Measurements from ENCODE around the gene CACNA2D4. TPM values are rescaled to one million over a fixed set of nuclear protein-coding genes. Genes with fewer than 3 reads are reported as not detected.

CACNA2D4 gene
- total and polyA plus RNA-seq, 2 of the 13 experiments (the other 11 are each of a cell fraction or from before 2014, with no cell fraction given), result 14.2 to 136 TPM

DNA sequence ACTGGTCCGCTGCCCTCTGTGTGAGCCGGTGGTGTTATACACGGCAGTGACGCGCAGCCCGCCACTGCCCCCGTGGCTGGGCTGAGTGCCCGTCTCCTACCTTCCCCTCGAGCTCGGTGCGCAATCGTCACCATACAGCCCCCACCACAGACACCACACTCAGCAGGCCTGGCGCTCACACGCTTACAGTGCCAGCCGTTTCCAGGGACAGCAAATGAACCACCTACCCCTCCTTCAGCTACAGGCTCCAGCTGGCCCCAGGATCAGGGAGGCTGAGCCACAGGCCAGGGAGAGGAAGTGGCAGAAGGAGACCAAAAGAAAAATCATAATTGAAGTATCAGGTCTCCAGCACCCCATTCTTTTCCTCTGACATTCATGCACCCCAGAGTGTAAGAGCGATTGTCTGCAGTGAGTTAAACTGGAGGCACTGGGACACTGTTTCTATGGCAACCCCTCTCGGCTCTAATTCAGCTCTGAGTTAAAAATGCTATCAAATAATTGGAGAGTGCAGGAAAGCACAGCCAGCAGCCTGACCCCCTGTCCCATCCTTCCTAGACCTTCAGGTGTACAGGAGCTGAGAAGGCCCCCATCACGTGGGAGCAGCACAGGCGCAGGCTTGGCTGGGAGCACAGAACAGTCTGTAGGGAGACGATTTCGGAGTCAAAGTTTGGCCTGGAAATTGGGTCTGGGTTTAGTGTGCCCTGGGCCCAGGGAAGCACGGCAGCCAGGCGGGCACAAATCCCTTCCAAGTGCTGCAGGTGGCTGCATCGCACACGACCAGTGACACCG is 80.1 kb downstream of the CACNA2D4 start (continued):
- TF ChIP-seq NFKB2 (CRISPR knock-in tag; IDR thresholded peaks at IDR 0.05; ENCODE audit: borderline replicate concordance), result no peak
- 0 out of 2 replicates have a peak, but pooled peaks have one; percentile 10 for TF ChIP-seq KDM5B (CRISPR knock-in tag; IDR thresholded peaks at IDR 0.05; ENCODE audit: borderline replicate concordance)
- TF ChIP-seq MTERF4 (CRISPR knock-in tag; IDR thresholded peaks at IDR 0.05), result 0 out of 2 replicates have a peak, but pooled peaks have one; percentile 43
- TF ChIP-seq HNRNPLL (IDR thresholded peaks at IDR 0.05; ENCODE audit: low read depth, low read length, poor library complexity, severe bottlenecking), result no peak
- 0 out of 2 replicates have a peak, but pooled peaks have one; percentile 7 for TF ChIP-seq PHF21A (CRISPR knock-in tag; IDR thresholded peaks at IDR 0.05)
- TF ChIP-seq ATM (IDR thresholded peaks at IDR 0.05; ENCODE audit: borderline replicate concordance), result no peak
- TF ChIP-seq CCDC6 (CRISPR knock-in tag; IDR thresholded peaks at IDR 0.05), result no peak
- TF ChIP-seq, protein P1, sequence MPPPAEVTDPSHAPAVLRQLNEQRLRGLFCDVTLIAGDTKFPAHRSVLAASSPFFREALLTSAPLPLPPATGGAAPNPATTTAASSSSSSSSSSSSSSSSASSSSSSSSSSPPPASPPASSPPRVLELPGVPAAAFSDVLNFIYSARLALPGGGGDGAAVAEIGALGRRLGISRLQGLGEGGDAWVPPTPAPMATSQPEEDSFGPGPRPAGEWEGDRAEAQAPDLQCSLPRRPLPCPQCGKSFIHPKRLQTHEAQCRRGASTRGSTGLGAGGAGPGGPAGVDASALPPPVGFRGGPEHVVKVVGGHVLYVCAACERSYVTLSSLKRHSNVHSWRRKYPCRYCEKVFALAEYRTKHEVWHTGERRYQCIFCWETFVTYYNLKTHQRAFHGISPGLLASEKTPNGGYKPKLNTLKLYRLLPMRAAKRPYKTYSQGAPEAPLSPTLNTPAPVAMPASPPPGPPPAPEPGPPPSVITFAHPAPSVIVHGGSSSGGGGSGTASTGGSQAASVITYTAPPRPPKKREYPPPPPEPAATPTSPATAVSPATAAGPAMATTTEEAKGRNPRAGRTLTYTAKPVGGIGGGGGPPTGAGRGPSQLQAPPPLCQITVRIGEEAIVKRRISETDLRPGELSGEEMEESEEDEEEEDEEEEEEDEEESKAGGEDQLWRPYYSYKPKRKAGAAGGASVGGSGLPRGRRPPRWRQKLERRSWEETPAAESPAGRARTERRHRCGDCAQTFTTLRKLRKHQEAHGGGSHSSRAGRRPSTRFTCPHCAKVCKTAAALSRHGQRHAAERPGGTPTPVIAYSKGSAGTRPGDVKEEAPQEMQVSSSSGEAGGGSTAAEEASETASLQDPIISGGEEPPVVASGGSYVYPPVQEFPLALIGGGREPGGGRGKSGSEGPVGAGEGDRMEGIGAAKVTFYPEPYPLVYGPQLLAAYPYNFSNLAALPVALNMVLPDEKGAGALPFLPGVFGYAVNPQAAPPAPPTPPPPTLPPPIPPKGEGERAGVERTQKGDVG (CRISPR knock-in tag; IDR thresholded peaks at IDR 0.05; ENCODE audit: borderline replicate concordance), result no peak
- no peak for TF ChIP-seq NONO (IDR thresholded peaks at IDR 0.05)
- no peak for TF ChIP-seq NONO (CRISPR knock-in tag; conservative IDR thresholded peaks at IDR 0.05)
- no peak for TF ChIP-seq NFIB (CRISPR knock-in tag; IDR thresholded peaks at IDR 0.05; ENCODE audit: borderline replicate concordance)
- TF ChIP-seq, protein P2, sequence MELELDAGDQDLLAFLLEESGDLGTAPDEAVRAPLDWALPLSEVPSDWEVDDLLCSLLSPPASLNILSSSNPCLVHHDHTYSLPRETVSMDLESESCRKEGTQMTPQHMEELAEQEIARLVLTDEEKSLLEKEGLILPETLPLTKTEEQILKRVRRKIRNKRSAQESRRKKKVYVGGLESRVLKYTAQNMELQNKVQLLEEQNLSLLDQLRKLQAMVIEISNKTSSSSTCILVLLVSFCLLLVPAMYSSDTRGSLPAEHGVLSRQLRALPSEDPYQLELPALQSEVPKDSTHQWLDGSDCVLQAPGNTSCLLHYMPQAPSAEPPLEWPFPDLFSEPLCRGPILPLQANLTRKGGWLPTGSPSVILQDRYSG (CRISPR knock-in tag; IDR thresholded peaks at IDR 0.05), result no peak
- no peak for TF ChIP-seq HMGXB4 (CRISPR knock-in tag; IDR thresholded peaks at IDR 0.05; ENCODE audit: borderline replicate concordance in 1 of 2, low read depth in 1 of 2)
- no peak for TF ChIP-seq ZNF367 (CRISPR knock-in tag; IDR thresholded peaks at IDR 0.05; ENCODE audit: borderline replicate concordance)
- no peak for TF ChIP-seq BCLAF1 (IDR thresholded peaks at IDR 0.05)
- TF ChIP-seq ZFP1 (CRISPR knock-in tag; IDR thresholded peaks at IDR 0.05), result no peak
- no peak for TF ChIP-seq ZNF253 (CRISPR knock-in tag; IDR thresholded peaks at IDR 0.05; ENCODE audit: borderline replicate concordance)
- TF ChIP-seq ZNF878 (CRISPR knock-in tag; IDR thresholded peaks at IDR 0.05), result no peak
